Inflammatory macrophage treated with lipopolysaccharide for 1 hour (primary cell): ENCODE data around the gene SFXN4.
"Not testable (repeated sequence)": the region's sequence is repeated elsewhere in the genome, so short reads cannot be mapped to it uniquely, and the experiment has no call there.

Experiments used
- DNase-seq, 2 donors: peaks; one replicate each; pipeline ENCODE4 v3.0.0-alpha.2; 2020 to 2022

The SFXN4 gene

GRCh38 chr10:119105155-119105554, 60.4 kb downstream of the SFXN4 start:
- DNase-seq = no peak

- no peak for DNase-seq
These were observed 60.9 kb downstream of the SFXN4 start for GRCh38 chr10:119104654-119105015.

GRCh38 chr10:119103903-119104653, 61.4 kb downstream of the SFXN4 start, which contains the start of gene DENND10:
TSS of gene DENND10 (plus strand) at chr10:119104113. CDS start at chr10:119104143, 30 bp downstream.
- DNase-seq = peak; percentile 59 to 85

GRCh38 chr10:119103241-119103902, 62.1 kb downstream of the SFXN4 start:
- no peak for DNase-seq

- no peak for DNase-seq
These were observed 64.0 kb downstream of the SFXN4 start for GRCh38 chr10:119101366-119102098.

- peak in 1 of 2 donors; percentile 41 for DNase-seq
These were observed 64.9 kb downstream of the SFXN4 start for GRCh38 chr10:119100434-119101238.

- DNase-seq = no peak
These were observed 66.9 kb downstream of the SFXN4 start for GRCh38 chr10:119098576-119098975.

GRCh38 chr10:119096641-119097415, 68.7 kb downstream of the SFXN4 start:
- not testable (repeated sequence) for DNase-seq

- no peak for DNase-seq
These were observed 69.9 kb downstream of the SFXN4 start for GRCh38 chr10:119095640-119096039.

- DNase-seq = peak; percentile 52 to 66
These were observed 74.5 kb downstream of the SFXN4 start for GRCh38 chr10:119090968-119091367.
